OCI-LY7 (cell line): ENCODE data around the gene IDH2. TPM values are rescaled to one million over a fixed set of nuclear protein-coding genes. Genes with fewer than 3 reads are reported as not detected.

Experiments
- BruUV-seq: library from RNA; stranded (reverse); fragments of 400-500 nt; replicated peaks from 2 replicates; lab custom pipeline; 2021; lab: Mats Ljungman, UMichigan
- CTCF ChIA-PET: fragments of 300-600 bp; sonication (Branson Sonifier 250); formaldehyde crosslinking; loops from one replicate; lab custom pipeline; 2022; ENCODE audit warnings: antibody characterized with exemption; ENCODE audit not compliant: unreplicated experiment; lab: Charles Lee
- POLR2A ChIA-PET: fragments of 300-600 bp; sonication (Branson Sonifier 250); formaldehyde crosslinking; loops from one replicate; lab custom pipeline; 2022; ENCODE audit warnings: antibody characterized with exemption; lab: Charles Lee
- DNase-seq: peaks from one replicate; pipeline ENCODE4 v3.0.0-alpha.2; 2015; ENCODE audit warnings: low spot score
- H2AFZ ChIP-seq: fragments of 200-600 bp; sonication (generic), shearing (Covaris generic); 2 replicates; pipeline ENCODE4 v1.6.1; 2014; ENCODE audit warnings: mild to moderate bottlenecking, antibody characterized with exemption, low read length, moderate library complexity
- H3K27ac ChIP-seq: fragments of 200-600 bp; sonication (generic); 2 replicates; pipeline ENCODE4 v1.5.1; 2014; ENCODE audit warnings: mixed run types, low read depth, mild to moderate bottlenecking, moderate library complexity, low read length, inconsistent platforms; ENCODE audit not compliant: poor library complexity, severe bottlenecking
- H3K36me3 ChIP-seq: fragments of 200-600 bp; sonication (generic); 2 replicates; pipeline ENCODE4 v1.6.1; 2014; ENCODE audit warnings: mild to moderate bottlenecking, antibody characterized with exemption, low read length, moderate library complexity, mixed read lengths; ENCODE audit not compliant: insufficient read depth
- H3K4me1 ChIP-seq: fragments of 200-600 bp; sonication (generic); 2 replicates; pipeline ENCODE4 v1.5.1; 2014; ENCODE audit warnings: mild to moderate bottlenecking, low read length; ENCODE audit not compliant: insufficient read depth, poor library complexity, severe bottlenecking
- H3K4me2 ChIP-seq: fragments of 200-600 bp; sonication (generic); 2 replicates; pipeline ENCODE4 v1.6.1; 2014; ENCODE audit warnings: mild to moderate bottlenecking, low read length
- H3K4me3 ChIP-seq: fragments of 200-600 bp; sonication (generic); 2 replicates; pipeline ENCODE4 v1.5.1; 2014; ENCODE audit warnings: mild to moderate bottlenecking, low read depth, low read length; ENCODE audit not compliant: poor library complexity, severe bottlenecking
- H3K79me2 ChIP-seq: fragments of 200-600 bp; sonication (generic); 2 replicates; pipeline ENCODE4 v1.6.1; 2016; ENCODE audit warnings: low read depth, mild to moderate bottlenecking, low read length, moderate library complexity, mixed read lengths; ENCODE audit not compliant: insufficient read depth
- H3K9me2 ChIP-seq: fragments of 200-600 bp; sonication (generic); 2 replicates; pipeline ENCODE4 v1.6.1; 2016; ENCODE audit warnings: mild to moderate bottlenecking, low read length, mixed read lengths; ENCODE audit not compliant: insufficient read depth
- H3K9me3 ChIP-seq: fragments of 200-600 bp; sonication (generic); 2 replicates; pipeline ENCODE4 v1.6.1; 2014; ENCODE audit warnings: mild to moderate bottlenecking, mixed run types, low read length, mixed read lengths
- H4K20me1 ChIP-seq: fragments of 200-600 bp; sonication (generic); 2 replicates; pipeline ENCODE4 v1.6.1; 2014; ENCODE audit warnings: mild to moderate bottlenecking, antibody characterized with exemption, low read length, moderate library complexity, mixed read lengths; ENCODE audit not compliant: insufficient read depth
- CTCF ChIP-seq: fragments of 200-600 bp; sonication (generic); conservative IDR thresholded peaks from 2 replicates; pipeline ENCODE4 v1.5.1; 2014; ENCODE audit warnings: mild to moderate bottlenecking, antibody characterized with exemption, low read length, moderate library complexity, mixed read lengths
- EZH2phosphoT487 ChIP-seq: fragments of 200-600 bp; sonication (generic); IDR thresholded peaks from 2 replicates; pipeline ENCODE4 v1.6.1; 2018; ENCODE audit warnings: low read depth, borderline replicate concordance, mild to moderate bottlenecking, mixed run types, antibody characterized with exemption, low read length, moderate library complexity, mixed read lengths
- intact Hi-C: fragments of 100-400 bp; cut with micrococcal nuclease; formaldehyde crosslinking; loops from one replicate; pipeline ENCODE4 v1.10.0; 2022; ENCODE audit not compliant: unreplicated experiment
- total RNA-seq, 2 experiments: library from RNA; depleted of rRNA in 1 of 2; stranded (reverse); fragments of >200 nt in 1 of 2; shearing (Covaris generic) in 1 of 2; gene quantifications; 2 replicates each; pipeline ENCODE4 v1.2.3, GENCODE V29; 2014 to 2022

Gene IDH2
- total RNA-seq, 2 experiments from 2014 or later = 220 to 224 TPM

DNA sequence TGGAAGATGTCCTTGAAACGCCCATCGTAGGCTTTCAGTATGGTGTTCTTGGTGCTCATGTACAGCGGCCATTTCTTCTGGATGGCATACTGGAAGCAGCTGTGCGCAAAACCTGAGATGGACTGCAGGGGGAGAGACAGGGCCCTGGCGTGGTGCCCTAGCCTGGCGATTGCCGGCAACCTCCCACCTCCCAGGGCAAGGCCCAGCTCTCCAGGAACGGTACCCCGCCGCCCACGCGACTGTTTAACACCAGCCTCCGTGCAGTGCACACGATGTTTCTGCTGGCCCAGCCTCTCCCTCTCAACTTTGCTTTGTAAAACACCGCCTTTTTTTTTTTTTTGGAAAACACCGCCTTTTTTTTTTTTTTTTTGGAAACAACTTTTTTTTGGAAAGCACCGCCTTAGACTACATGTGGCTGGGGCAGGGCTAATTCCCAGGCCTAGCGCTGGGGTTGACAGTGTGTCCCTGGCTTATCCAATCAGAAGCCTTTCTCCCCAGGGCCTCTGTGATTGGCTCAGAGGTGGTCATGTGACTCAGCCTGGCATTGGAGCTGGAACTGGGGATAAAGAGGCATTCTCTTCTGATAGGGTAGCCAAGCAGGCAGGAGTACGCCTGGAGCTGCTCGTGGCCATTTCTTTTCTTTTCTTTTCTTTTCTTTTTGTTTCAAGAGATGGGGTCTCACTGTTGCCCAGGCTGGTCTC lies 14.7 kb downstream of the IDH2 start:
- Histone ChIP-seq H3K27ac (no peak overlapping the region), H3K4me2 (no peak overlapping the region), H3K9me3 (no peaks in the 10 kb centered on the region), H3K79me2 (no peaks in the 10 kb centered on the region), H3K36me3 (peaks cover 66% of the 10 kb centered on the region), H3K4me1 (peaks cover 25% of the 10 kb centered on the region), H3K9me2 (no peaks in the 10 kb centered on the region), H3K4me3 (no peak overlapping the region), H4K20me1 (no peaks in the 10 kb centered on the region), H2AFZ (no peak overlapping the region)
- POLR2A ChIA-PET = interaction anchor here (0.6 kb wide), 1 partner anchor 30 kb away, joined by 3 read pairs; no protein-coding TSS in a partner anchor
- DNase-seq = peak; percentile 41
- BruUV-seq = TSS peak; percentile 19
- intact Hi-C loops = loop anchor here (1.0 to 5.0 kb wide), 2 partner anchors 189 to 345 kb away; no protein-coding TSS in a partner anchor
- CTCF ChIA-PET = interaction anchor here (0.7 to 1.7 kb wide), 2 partner anchors 10 to 193 kb away, joined by 4 read pairs; no protein-coding TSS in a partner anchor
- TF ChIP-seq CTCF = no peak
- TF ChIP-seq EZH2phosphoT487 = no peak

GRCh38 chr15:90086868-90087268 lies 15.4 kb downstream of the IDH2 start:
- Histone ChIP-seq H2AFZ (no peak overlapping the region), H3K4me1 (peaks cover 27% of the 10 kb centered on the region), H3K9me2 (no peaks in the 10 kb centered on the region), H4K20me1 (no peaks in the 10 kb centered on the region), H3K36me3 (peaks cover 69% of the 10 kb centered on the region), H3K4me3 (no peak overlapping the region), H3K4me2 (no peak overlapping the region), H3K79me2 (no peaks in the 10 kb centered on the region), H3K9me3 (no peaks in the 10 kb centered on the region), H3K27ac (no peak overlapping the region)
- POLR2A ChIA-PET = no interaction called here
- intact Hi-C loops = loop anchor here (1.0 to 5.0 kb wide), 2 partner anchors 189 to 345 kb away; no protein-coding TSS in a partner anchor
- TF ChIP-seq EZH2phosphoT487 (no peak), CTCF (peak; percentile 95)
- DNase-seq = peak; percentile 69
- no TSS peak for BruUV-seq
- CTCF ChIA-PET = interaction anchor here (1.7 kb wide), 1 partner anchor 11 kb away, joined by 4 read pairs; no protein-coding TSS in a partner anchor

DNA sequence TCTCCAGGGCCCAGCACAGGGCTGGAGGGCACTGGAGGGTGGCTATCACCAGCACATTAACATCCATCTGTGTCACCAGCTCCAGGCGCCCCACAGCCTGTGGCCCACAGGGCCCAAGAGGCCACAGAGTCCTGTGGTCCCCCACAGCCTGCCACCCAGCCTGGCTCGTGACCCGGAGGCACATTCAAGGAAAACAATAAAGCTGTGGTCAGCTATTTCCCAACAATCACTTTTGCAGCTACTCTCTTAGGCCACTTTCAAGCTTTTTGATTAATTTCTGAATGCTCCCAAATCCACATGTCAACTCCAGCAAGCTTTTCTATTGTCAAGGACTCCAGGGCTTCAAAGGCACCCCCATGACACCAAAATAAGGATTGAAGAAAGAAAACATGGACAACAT lies 16.7 kb downstream of the IDH2 start:
- Histone ChIP-seq H3K36me3 (peaks cover 80% of the 10 kb centered on the region), H2AFZ (no peak overlapping the region), H3K27ac (no peak overlapping the region), H4K20me1 (no peaks in the 10 kb centered on the region), H3K4me2 (no peak overlapping the region), H3K79me2 (no peaks in the 10 kb centered on the region), H3K4me3 (no peak overlapping the region), H3K9me2 (no peaks in the 10 kb centered on the region), H3K9me3 (no peaks in the 10 kb centered on the region), H3K4me1 (peaks cover 27% of the 10 kb centered on the region)
- TF ChIP-seq EZH2phosphoT487 = no peak
- TF ChIP-seq CTCF = no peak
- ChIA-PET POLR2A (interaction anchor here (0.7 to 1.1 kb wide), 2 partner anchors 81 to 83 kb away, joined by 3 read pairs; no protein-coding TSS in a partner anchor), CTCF (interaction anchor here (0.8 to 1.1 kb wide), 2 partner anchors 8 to 15 kb away, joined by 3 read pairs; no protein-coding TSS in a partner anchor)
- intact Hi-C loops = loop anchor here (5.0 kb wide), 1 partner anchor 343 kb away; no protein-coding TSS in a partner anchor
- no peak for DNase-seq
- no TSS peak for BruUV-seq
